Measurements from ENCODE around the gene SPN. TPM values are rescaled to one million over a fixed set of nuclear protein-coding genes. Genes with fewer than 3 reads are reported as not detected.
A peak's percentile ranks its signal among the peaks of the same experiment; 100 is the strongest.

SPN gene
- total and polyA plus RNA-seq, 9 of the 15 experiments (the other 6 are each of a cell fraction or from before 2014, with no cell fraction given) = 24.3 to 225 (median 79.4) TPM

DNA sequence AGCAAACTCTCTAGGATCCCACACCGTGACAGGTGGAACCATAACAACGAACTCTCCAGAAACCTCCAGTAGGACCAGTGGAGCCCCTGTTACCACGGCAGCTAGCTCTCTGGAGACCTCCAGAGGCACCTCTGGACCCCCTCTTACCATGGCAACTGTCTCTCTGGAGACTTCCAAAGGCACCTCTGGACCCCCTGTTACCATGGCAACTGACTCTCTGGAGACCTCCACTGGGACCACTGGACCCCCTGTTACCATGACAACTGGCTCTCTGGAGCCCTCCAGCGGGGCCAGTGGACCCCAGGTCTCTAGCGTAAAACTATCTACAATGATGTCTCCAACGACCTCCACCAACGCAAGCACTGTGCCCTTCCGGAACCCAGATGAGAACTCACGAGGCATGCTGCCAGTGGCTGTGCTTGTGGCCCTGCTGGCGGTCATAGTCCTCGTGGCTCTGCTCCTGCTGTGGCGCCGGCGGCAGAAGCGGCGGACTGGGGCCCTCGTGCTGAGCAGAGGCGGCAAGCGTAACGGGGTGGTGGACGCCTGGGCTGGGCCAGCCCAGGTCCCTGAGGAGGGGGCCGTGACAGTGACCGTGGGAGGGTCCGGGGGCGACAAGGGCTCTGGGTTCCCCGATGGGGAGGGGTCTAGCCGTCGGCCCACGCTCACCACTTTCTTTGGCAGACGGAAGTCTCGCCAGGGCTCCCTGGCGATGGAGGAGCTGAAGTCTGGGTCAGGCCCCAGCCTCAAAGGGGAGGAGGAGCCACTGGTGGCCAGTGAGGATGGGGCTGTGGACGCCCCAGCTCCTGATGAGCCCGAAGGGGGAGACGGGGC is 1.3 kb downstream of the SPN start (continued):
- TF ChIP-seq, protein P1, sequence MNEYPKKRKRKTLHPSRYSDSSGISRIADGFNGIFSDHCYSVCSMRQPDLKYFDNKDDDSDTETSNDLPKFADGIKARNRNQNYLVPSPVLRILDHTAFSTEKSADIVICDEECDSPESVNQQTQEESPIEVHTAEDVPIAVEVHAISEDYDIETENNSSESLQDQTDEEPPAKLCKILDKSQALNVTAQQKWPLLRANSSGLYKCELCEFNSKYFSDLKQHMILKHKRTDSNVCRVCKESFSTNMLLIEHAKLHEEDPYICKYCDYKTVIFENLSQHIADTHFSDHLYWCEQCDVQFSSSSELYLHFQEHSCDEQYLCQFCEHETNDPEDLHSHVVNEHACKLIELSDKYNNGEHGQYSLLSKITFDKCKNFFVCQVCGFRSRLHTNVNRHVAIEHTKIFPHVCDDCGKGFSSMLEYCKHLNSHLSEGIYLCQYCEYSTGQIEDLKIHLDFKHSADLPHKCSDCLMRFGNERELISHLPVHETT (CRISPR knock-in tag; conservative IDR thresholded peaks at IDR 0.05 in 1 of 2, IDR thresholded peaks at IDR 0.05 in 1 of 2) = peak in 1 of 2 experiments; percentile 13; a peak in 2 of 4 replicates
- TF ChIP-seq, protein P2, sequence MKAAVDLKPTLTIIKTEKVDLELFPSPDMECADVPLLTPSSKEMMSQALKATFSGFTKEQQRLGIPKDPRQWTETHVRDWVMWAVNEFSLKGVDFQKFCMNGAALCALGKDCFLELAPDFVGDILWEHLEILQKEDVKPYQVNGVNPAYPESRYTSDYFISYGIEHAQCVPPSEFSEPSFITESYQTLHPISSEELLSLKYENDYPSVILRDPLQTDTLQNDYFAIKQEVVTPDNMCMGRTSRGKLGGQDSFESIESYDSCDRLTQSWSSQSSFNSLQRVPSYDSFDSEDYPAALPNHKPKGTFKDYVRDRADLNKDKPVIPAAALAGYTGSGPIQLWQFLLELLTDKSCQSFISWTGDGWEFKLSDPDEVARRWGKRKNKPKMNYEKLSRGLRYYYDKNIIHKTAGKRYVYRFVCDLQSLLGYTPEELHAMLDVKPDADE (conservative IDR thresholded peaks at IDR 0.05; ENCODE audit: control insufficient read depth, low read depth, low read length) = peak; percentile 29; the same call in 1 of the 2 replicates
- no peak for TF ChIP-seq RAD21 (CRISPR knock-in tag; conservative IDR thresholded peaks at IDR 0.05 in 1 of 2, IDR thresholded peaks at IDR 0.05 in 1 of 2)
- 0 out of 2 replicates have a peak, but pooled peaks have one; percentile 5 for TF ChIP-seq KDM2B (CRISPR knock-in tag; IDR thresholded peaks at IDR 0.05)
- peak; percentile 63 for TF ChIP-seq EGR1 (conservative IDR thresholded peaks at IDR 0.05)
- TF ChIP-seq CREB3L1 (IDR thresholded peaks at IDR 0.05; ENCODE audit: borderline replicate concordance, low read depth) = 0 out of 2 replicates have a peak, but pooled peaks have one; percentile 14
- TF ChIP-seq CTBP1 (IDR thresholded peaks at IDR 0.05; ENCODE audit: borderline replicate concordance) = peak; percentile 47; the same call in 1 of the 2 replicates
- TF ChIP-seq MXI1 (IDR thresholded peaks at IDR 0.05; ENCODE audit: low read depth, low read length) = peak; percentile 67; the same call in 1 of the 2 replicates
- peak in 1 of 2 experiments; percentile 97; a peak in 2 of 4 replicates for TF ChIP-seq CSDE1 (IDR thresholded peaks at IDR 0.05)
- TF ChIP-seq LCOR (CRISPR knock-in tag; IDR thresholded peaks at IDR 0.05) = 0 out of 2 replicates have a peak, but pooled peaks have one; percentile 25
- no peak for TF ChIP-seq BCL6 (CRISPR knock-in tag; IDR thresholded peaks at IDR 0.05)
- peak; percentile 33 to 81; a peak in 2 of 4 replicates for TF ChIP-seq SIN3A (IDR thresholded peaks at IDR 0.05; ENCODE audit: borderline replicate concordance in 2 of 2, control insufficient read depth in 1 of 2, low read depth in 2 of 2, low read length in 2 of 2)
- no peak for TF ChIP-seq ZNF507 (tag; conservative IDR thresholded peaks at IDR 0.05)
- TF ChIP-seq, protein P3, sequence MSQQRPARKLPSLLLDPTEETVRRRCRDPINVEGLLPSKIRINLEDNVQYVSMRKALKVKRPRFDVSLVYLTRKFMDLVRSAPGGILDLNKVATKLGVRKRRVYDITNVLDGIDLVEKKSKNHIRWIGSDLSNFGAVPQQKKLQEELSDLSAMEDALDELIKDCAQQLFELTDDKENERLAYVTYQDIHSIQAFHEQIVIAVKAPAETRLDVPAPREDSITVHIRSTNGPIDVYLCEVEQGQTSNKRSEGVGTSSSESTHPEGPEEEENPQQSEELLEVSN (IDR thresholded peaks at IDR 0.05; ENCODE audit: borderline replicate concordance in 1 of 2, extremely low read depth in 1 of 2, insufficient read depth in 1 of 2, insufficient read length in 1 of 2, low read depth in 1 of 2, low read length in 1 of 2, poor library complexity in 1 of 2, severe bottlenecking in 1 of 2) = peak; percentile 76 to 95
- peak; percentile 96 for TF ChIP-seq ZBTB7A (IDR thresholded peaks at IDR 0.05; ENCODE audit: borderline replicate concordance, control insufficient read depth, low read depth, low read length)
- TF ChIP-seq RBM22 (IDR thresholded peaks at IDR 0.05; ENCODE audit: low read depth, low read length, poor library complexity, severe bottlenecking) = peak; percentile 51
- 0 out of 2 replicates have a peak, but pooled peaks have one; percentile 6 for TF ChIP-seq BHLHE40 (IDR thresholded peaks at IDR 0.05; ENCODE audit: low read length)
